ENCODE measurements around the gene DDAH1. TPM values are rescaled to one million over a fixed set of nuclear protein-coding genes. Genes with fewer than 3 reads are reported as not detected.

Gene DDAH1
- total RNA-seq, 1 experiment from 2014 or later, result 87.9 TPM

GRCh38 chr1:85494074-85494903 is 29.3 kb upstream of the DDAH1 start:
- BruUV-seq (replicated peaks), result no TSS peak
- peak in 1 of 2 experiments; percentile 1 for DNase-seq
- Histone ChIP-seq H3K4me1 (no peaks in the 10 kb centered on the region; the same call in 1 of the 2 replicates), H3K27me3 (replicated peaks; ENCODE audit: control insufficient read depth, insufficient read depth, low read length) (no peaks in the 10 kb centered on the region), H3K36me3 (ENCODE audit: control insufficient read depth, insufficient read depth, low read length) (no peaks in the 10 kb centered on the region), H3K9me3 (no peaks in the 10 kb centered on the region), H3K4me3 (ENCODE audit: low read depth, low read length) (no peak overlapping the region)
- CTCF ChIA-PET, result interaction anchor here (0.5 kb wide), 1 partner anchor 86 kb away, joined by 4 read pairs; no protein-coding TSS in a partner anchor
- no peak overlapping the region for H3K4me3 Mint-ChIP-seq (ENCODE audit: unreplicated experiment)
- peaks cover 15% of the 10 kb centered on the region for H3K4me1 Mint-ChIP-seq (ENCODE audit: low read depth, unreplicated experiment)
- intact Hi-C loops (cut with micrococcal nuclease; ENCODE audit: unreplicated experiment), result loop anchor here (2.0 kb wide), 2 partner anchors 87 to 185 kb away; partner anchors contain the start of gene CCN1
- TF ChIP-seq CTCF (IDR thresholded peaks at IDR 0.05; ENCODE audit: insufficient read depth in 1 of 2, low read depth in 1 of 2, low read length in 1 of 2, severe bottlenecking in 1 of 2, unreplicated experiment in 1 of 2), result no peak
- H3K36me3 Mint-ChIP-seq (ENCODE audit: insufficient read depth, unreplicated experiment), result no peaks in the 10 kb centered on the region
- no peak overlapping the region for H3K27ac Mint-ChIP-seq (ENCODE audit: unreplicated experiment)
- POLR2A ChIA-PET, result no interaction called here
- H3K27me3 Mint-ChIP-seq (ENCODE audit: insufficient read depth, unreplicated experiment), result no peaks in the 10 kb centered on the region
- H3K9me3 Mint-ChIP-seq (ENCODE audit: unreplicated experiment), result no peaks in the 10 kb centered on the region

DNA sequence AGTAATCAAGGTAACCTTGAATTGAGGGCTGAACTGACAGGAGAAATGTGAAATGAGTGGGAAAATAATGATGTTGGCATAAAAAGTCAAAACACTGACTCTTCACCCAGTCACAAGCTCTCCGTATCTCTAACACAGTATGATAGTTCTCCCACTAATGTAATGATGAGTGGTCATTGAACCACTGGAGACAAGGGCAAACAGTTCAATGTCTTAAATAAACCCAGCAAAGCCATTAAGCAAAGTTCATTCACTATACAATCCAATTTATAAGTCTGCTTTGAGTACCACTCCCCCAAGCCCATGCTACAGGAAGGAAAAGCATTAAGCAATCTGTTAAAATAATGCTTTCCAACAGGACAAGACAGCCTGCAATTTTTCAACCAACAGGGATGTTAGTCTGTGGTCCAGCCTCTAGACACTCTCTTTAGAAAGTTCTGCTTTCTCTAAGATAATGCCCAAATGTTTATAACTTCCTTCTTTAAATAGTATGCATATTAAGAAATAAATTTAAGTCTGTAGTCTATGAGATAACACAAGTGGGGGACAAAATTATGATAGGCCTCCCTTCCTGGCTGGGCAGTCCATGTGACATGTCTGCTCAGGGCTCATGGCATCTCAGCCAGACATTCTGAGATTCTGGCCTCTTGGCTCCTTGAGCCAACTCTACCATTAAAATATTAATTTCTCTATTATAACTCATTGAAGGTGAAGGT is 25.5 kb upstream of the DDAH1 start:
- H3K27me3 Mint-ChIP-seq (ENCODE audit: insufficient read depth, unreplicated experiment), result no peaks in the 10 kb centered on the region
- no peak for DNase-seq
- no peaks in the 10 kb centered on the region for H3K9me3 ChIP-seq
- H3K27me3 ChIP-seq (replicated peaks; ENCODE audit: control insufficient read depth, insufficient read depth, low read length), result no peaks in the 10 kb centered on the region
- H3K27ac Mint-ChIP-seq (ENCODE audit: unreplicated experiment), result no peak overlapping the region
- CTCF ChIA-PET, result no interaction called here
- no peak for TF ChIP-seq CTCF (IDR thresholded peaks at IDR 0.05; ENCODE audit: insufficient read depth in 1 of 2, low read depth in 1 of 2, low read length in 1 of 2, severe bottlenecking in 1 of 2, unreplicated experiment in 1 of 2)
- H3K4me3 Mint-ChIP-seq (ENCODE audit: unreplicated experiment), result no peak overlapping the region
- H3K36me3 Mint-ChIP-seq (ENCODE audit: insufficient read depth, unreplicated experiment), result no peaks in the 10 kb centered on the region
- no peaks in the 10 kb centered on the region; the same call in 1 of the 2 replicates for H3K4me1 ChIP-seq
- intact Hi-C loops (cut with micrococcal nuclease; ENCODE audit: unreplicated experiment), result no loop called here
- no TSS peak for BruUV-seq (replicated peaks)
- H3K4me3 ChIP-seq (ENCODE audit: low read depth, low read length), result no peak overlapping the region
- no peaks in the 10 kb centered on the region for H3K36me3 ChIP-seq (ENCODE audit: control insufficient read depth, insufficient read depth, low read length)
- no peaks in the 10 kb centered on the region for H3K9me3 Mint-ChIP-seq (ENCODE audit: unreplicated experiment)
- POLR2A ChIA-PET, result no interaction called here
- peaks cover 12% of the 10 kb centered on the region for H3K4me1 Mint-ChIP-seq (ENCODE audit: low read depth, unreplicated experiment)

DNA sequence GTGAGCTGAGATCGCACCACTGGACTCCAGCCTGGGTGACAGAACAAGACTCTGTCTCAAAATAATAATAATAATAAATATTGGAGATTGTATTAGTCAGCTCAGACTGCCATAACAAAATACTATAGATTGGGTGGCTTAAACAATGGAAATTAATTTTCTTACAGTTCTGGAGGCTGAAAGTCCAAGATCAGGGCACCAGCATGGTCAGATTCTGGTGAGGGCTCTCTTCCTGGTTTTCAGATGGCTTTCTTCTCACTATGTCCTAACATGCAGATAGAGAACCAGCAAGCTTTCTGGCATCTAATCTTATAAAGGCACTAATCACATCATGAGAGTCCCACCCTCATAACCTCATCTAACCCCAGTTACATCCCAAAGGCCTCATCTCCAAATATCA is 23.2 kb upstream of the DDAH1 start:
- intact Hi-C loops (cut with micrococcal nuclease; ENCODE audit: unreplicated experiment), result no loop called here
- no peak for DNase-seq
- no peak for TF ChIP-seq CTCF (IDR thresholded peaks at IDR 0.05; ENCODE audit: insufficient read depth in 1 of 2, low read depth in 1 of 2, low read length in 1 of 2, severe bottlenecking in 1 of 2, unreplicated experiment in 1 of 2)
- ChIA-PET CTCF (no interaction called here), POLR2A (no interaction called here)
- H3K36me3 Mint-ChIP-seq (ENCODE audit: insufficient read depth, unreplicated experiment), result no peaks in the 10 kb centered on the region
- no peak overlapping the region for H3K4me3 Mint-ChIP-seq (ENCODE audit: unreplicated experiment)
- H3K9me3 Mint-ChIP-seq (ENCODE audit: unreplicated experiment), result no peaks in the 10 kb centered on the region
- H3K9me3 ChIP-seq, result no peaks in the 10 kb centered on the region
- no TSS peak for BruUV-seq (replicated peaks)
- H3K27me3 Mint-ChIP-seq (ENCODE audit: insufficient read depth, unreplicated experiment), result no peaks in the 10 kb centered on the region
- H3K4me1 Mint-ChIP-seq (ENCODE audit: low read depth, unreplicated experiment), result no peaks in the 10 kb centered on the region
- H3K36me3 ChIP-seq (ENCODE audit: control insufficient read depth, insufficient read depth, low read length), result no peaks in the 10 kb centered on the region
- H3K4me3 ChIP-seq (ENCODE audit: low read depth, low read length), result no peak overlapping the region
- H3K27ac Mint-ChIP-seq (ENCODE audit: unreplicated experiment), result no peak overlapping the region
- H3K4me1 ChIP-seq, result no peaks in the 10 kb centered on the region
- H3K27me3 ChIP-seq (replicated peaks; ENCODE audit: control insufficient read depth, insufficient read depth, low read length), result no peaks in the 10 kb centered on the region

All from Caco-2 (cell line).